ENCODE measurements around the gene DNAJC28. TPM values are rescaled to one million over a fixed set of nuclear protein-coding genes. Genes with fewer than 3 reads are reported as not detected.
A peak's percentile ranks its signal among the peaks of the same experiment; 100 is the strongest.

Gene DNAJC28
- total and polyA plus RNA-seq, 9 of the 15 experiments (the other 6 are each of a cell fraction or from before 2014, with no cell fraction given): 0.68 to 2.5 (median 1.1) TPM

DNA sequence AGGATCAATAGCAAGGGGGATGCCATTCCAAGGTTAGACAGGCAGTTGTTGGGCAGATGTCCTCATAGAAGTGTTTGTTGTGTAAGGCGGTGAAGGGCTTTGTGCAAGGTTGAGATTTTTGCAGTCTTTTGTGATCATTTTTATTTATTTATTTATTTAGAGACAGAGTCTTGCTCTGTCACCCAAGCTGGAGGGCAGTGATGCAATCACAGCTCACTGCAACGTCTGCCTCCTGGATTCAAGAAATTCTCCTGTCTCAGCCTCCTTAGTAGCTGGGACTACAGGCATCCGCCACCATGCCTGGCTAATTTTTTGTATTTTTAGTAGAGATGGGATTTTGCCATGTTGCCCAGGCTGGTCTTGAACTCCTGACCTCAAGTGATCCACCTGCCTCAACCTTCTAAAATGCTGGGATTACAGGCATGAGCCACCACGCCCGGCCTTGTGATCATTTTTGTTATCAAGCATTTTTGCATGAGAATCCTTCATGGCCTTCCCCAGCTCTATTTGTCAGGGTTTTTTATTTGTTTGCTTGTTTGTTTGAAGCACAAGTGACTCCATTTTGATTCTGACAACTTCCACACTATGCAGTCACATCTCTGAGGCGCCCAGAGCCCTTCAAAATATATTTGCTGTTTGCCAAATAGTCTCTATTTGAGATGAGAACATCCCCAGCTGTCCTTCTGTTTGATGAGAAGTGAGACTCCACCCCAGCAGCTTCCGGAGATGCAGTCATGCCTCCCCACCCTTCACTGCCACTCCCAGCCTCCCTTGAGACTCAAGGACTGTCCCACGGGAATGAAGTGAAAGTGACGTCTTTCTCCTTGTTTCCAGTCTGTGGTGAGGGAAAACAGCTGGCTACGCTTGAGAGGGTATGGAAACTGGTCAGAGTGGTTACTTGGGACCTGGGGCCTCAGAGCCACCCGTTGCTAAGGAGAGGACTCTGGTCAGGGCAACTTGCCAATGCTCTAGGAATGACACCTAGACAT is 49.7 kb downstream of the DNAJC28 start (continued):
- TF ChIP-seq, protein P1, sequence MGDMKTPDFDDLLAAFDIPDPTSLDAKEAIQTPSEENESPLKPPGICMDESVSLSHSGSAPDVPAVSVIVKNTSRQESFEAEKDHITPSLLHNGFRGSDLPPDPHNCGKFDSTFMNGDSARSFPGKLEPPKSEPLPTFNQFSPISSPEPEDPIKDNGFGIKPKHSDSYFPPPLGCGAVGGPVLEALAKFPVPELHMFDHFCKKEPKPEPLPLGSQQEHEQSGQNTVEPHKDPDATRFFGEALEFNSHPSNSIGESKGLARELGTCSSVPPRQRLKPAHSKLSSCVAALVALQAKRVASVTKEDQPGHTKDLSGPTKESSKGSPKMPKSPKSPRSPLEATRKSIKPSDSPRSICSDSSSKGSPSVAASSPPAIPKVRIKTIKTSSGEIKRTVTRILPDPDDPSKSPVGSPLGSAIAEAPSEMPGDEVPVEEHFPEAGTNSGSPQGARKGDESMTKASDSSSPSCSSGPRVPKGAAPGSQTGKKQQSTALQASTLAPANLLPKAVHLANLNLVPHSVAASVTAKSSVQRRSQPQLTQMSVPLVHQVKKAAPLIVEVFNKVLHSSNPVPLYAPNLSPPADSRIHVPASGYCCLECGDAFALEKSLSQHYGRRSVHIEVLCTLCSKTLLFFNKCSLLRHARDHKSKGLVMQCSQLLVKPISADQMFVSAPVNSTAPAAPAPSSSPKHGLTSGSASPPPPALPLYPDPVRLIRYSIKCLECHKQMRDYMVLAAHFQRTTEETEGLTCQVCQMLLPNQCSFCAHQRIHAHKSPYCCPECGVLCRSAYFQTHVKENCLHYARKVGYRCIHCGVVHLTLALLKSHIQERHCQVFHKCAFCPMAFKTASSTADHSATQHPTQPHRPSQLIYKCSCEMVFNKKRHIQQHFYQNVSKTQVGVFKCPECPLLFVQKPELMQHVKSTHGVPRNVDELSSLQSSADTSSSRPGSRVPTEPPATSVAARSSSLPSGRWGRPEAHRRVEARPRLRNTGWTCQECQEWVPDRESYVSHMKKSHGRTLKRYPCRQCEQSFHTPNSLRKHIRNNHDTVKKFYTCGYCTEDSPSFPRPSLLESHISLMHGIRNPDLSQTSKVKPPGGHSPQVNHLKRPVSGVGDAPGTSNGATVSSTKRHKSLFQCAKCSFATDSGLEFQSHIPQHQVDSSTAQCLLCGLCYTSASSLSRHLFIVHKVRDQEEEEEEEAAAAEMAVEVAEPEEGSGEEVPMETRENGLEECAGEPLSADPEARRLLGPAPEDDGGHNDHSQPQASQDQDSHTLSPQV (IDR thresholded peaks at IDR 0.05): peak; percentile 88
- no peak for TF ChIP-seq SAP30 (IDR thresholded peaks at IDR 0.05; ENCODE audit: borderline replicate concordance, insufficient read depth, low read depth, low read length, poor library complexity, severe bottlenecking)
- TF ChIP-seq POLR2A (conservative IDR thresholded peaks at IDR 0.05): 0 out of 2 replicates have a peak, but pooled peaks have one; percentile 18
- peak; percentile 67 for TF ChIP-seq MEF2D (tag; conservative IDR thresholded peaks at IDR 0.05; ENCODE audit: low read depth)
- TF ChIP-seq ZNF431 (CRISPR knock-in tag; IDR thresholded peaks at IDR 0.05): no peak
- 0 out of 2 replicates have a peak, but pooled peaks have one; percentile 62 for TF ChIP-seq DMBX1 (CRISPR knock-in tag; IDR thresholded peaks at IDR 0.05; ENCODE audit: borderline replicate concordance)
- TF ChIP-seq NFIC (IDR thresholded peaks at IDR 0.05): peak; percentile 47
- TF ChIP-seq, protein P2, sequence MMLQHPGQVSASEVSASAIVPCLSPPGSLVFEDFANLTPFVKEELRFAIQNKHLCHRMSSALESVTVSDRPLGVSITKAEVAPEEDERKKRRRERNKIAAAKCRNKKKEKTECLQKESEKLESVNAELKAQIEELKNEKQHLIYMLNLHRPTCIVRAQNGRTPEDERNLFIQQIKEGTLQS (IDR thresholded peaks at IDR 0.05): peak; percentile 84
- TF ChIP-seq, protein P2 (CRISPR knock-in tag; conservative IDR thresholded peaks at IDR 0.05): no peak
- TF ChIP-seq PTRF (tag; IDR thresholded peaks at IDR 0.05): peak; percentile 56; the same call in 1 of the 2 replicates
- TF ChIP-seq, protein P3, sequence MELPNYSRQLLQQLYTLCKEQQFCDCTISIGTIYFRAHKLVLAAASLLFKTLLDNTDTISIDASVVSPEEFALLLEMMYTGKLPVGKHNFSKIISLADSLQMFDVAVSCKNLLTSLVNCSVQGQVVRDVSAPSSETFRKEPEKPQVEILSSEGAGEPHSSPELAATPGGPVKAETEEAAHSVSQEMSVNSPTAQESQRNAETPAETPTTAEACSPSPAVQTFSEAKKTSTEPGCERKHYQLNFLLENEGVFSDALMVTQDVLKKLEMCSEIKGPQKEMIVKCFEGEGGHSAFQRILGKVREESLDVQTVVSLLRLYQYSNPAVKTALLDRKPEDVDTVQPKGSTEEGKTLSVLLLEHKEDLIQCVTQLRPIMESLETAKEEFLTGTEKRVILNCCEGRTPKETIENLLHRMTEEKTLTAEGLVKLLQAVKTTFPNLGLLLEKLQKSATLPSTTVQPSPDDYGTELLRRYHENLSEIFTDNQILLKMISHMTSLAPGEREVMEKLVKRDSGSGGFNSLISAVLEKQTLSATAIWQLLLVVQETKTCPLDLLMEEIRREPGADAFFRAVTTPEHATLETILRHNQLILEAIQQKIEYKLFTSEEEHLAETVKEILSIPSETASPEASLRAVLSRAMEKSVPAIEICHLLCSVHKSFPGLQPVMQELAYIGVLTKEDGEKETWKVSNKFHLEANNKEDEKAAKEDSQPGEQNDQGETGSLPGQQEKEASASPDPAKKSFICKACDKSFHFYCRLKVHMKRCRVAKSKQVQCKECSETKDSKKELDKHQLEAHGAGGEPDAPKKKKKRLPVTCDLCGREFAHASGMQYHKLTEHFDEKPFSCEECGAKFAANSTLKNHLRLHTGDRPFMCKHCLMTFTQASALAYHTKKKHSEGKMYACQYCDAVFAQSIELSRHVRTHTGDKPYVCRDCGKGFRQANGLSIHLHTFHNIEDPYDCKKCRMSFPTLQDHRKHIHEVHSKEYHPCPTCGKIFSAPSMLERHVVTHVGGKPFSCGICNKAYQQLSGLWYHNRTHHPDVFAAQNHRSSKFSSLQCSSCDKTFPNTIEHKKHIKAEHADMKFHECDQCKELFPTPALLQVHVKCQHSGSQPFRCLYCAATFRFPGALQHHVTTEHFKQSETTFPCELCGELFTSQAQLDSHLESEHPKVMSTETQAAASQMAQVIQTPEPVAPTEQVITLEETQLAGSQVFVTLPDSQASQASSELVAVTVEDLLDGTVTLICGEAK (IDR thresholded peaks at IDR 0.05): no peak
- TF ChIP-seq, protein P3 (CRISPR knock-in tag; IDR thresholded peaks at IDR 0.05): no peak

Measured in K562 (cell line).